Fibroblast of skin of scalp (primary cell): ENCODE measurements around the gene NCOA1. TPM values are rescaled to one million over a fixed set of nuclear protein-coding genes. Genes with fewer than 3 reads are reported as not detected.
"Not testable (repeated sequence)": the region's sequence is repeated elsewhere in the genome, so short reads cannot be mapped to it uniquely, and the experiment has no call there.

Source experiments
- DNase-seq: peaks from one replicate; pipeline ENCODE4 v3.0.0-alpha.2; 2013
- polyA plus RNA-seq, 2 experiments: library from polyadenylated mRNA; unstranded; fragments of 120-200 nt; gene quantifications; one replicate each; pipeline ENCODE4 v1.2.1, GENCODE V29; 2013; ENCODE audit not compliant: insufficient read length in 2 of 2

NCOA1 gene
- 12.9 TPM for polyA plus RNA-seq (2013, experiment 1 of 2; ENCODE audit: insufficient read length)
- polyA plus RNA-seq (2013, experiment 2 of 2; ENCODE audit: insufficient read length): 15.8 TPM

GRCh38 chr2:24490690-24491541 is at the start of gene NCOA1:
TSS of gene NCOA1 (plus strand) at chr2:24491254. CDS start at chr2:24658678, 167,424 bp downstream.
- peak; percentile 92 for DNase-seq

- no peak for DNase-seq
Observed at GRCh38 chr2:24448797-24449196, 42.3 kb upstream of the NCOA1 start.

GRCh38 chr2:24449344-24449743 is 41.7 kb upstream of the NCOA1 start:
- DNase-seq: no peak

GRCh38 chr2:24451805-24452501 is 39.1 kb upstream of the NCOA1 start:
- DNase-seq: no peak

DNA sequence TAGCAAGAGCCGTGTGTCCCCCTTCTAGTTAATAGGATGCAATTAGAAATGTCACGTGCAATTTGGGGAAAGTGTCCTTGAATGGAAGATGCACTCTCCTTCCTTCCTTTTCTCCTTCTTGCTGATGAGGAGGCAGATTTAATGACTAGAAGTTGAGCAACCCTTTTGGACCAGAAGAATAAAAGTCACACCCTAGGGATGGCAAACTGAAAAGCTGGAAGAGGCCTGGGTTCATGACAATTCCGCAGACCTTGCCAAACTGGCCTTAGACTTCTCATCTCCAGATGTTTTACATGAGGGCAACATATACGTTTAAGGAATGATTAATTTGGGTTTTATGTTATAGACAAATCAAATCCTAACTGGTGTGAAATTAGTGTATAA is 38.6 kb upstream of the NCOA1 start:
- DNase-seq: no peak

DNA sequence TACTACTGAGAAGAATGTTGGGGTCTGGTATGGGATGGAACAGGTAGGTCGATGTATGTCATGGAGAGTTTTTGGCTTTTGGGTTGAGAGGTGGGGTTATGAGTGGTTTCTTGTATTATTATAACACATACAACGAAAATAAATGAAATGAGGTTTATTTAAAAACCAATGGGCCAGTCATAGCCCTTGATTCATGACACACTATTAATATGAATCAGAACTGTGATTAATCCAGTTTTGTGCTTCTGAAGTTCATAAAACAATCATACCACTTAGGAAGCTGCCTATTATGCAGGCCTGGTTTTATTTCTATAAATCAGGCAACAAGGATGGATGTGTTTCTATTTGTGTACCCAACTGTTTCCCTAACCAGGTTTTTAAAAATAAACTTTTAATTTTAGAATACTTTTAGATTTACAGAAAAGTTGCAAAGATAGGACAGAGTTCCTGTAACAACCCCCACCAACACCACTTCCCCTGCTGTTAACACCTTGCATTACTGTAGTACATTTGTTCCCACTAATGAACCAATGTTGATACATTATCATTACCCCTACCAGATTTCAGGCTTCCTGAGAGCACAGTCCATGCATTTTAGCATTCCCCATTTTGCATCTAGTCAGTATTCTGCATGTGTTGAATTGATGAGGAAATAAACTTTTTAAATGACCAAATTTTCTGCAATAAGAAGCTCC is 37.5 kb upstream of the NCOA1 start:
- DNase-seq: no peak

GRCh38 chr2:24454294-24454693 is 36.8 kb upstream of the NCOA1 start:
- peak; percentile 73 for DNase-seq

DNA sequence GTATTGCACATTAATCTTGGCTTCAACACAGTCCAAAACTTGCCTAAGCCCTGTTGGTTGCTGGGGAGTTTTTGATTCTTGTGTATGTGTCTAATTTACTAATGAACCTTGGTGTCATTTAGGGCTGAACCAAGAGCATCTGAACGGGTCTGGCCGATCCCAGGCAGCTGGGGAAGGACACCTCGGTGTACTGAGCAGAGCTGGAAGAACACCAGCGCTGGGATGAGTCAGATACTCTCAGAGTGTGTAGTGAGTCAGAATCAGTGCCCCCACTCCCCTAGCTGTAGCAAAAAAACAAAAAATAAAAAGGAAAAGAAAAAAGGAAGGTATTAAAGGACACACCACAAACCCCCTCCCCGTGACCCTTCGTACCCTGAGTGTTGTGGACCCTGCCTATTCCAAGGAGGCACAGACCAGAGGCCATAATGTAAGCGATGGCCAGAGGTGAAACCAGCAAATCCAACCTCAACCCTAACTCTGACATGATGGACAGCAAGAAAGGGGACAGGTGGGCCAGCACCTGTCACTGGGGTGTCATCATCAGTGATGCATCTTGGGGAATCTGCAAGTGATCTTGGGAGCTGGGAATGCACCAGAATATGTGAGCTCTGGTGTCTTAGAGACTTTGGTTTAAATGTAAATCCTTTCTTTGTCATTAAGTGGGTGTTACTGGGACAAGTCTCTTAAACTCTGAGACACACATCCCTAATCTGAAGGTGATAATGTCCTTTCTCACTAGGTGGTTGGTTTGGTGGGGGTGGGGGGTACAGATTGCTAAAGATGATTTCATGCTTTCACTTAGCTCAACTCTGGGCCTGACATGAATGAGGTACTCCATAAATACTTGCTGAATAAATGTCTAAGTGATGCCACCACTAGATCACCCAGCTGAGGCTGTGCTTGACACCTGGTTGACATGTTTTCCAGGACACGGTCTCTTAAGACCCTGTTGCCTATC is 34.2 kb upstream of the NCOA1 start:
- peak; percentile 77 for DNase-seq

GRCh38 chr2:24457696-24458386 is 33.2 kb upstream of the NCOA1 start:
- no peak for DNase-seq

DNA sequence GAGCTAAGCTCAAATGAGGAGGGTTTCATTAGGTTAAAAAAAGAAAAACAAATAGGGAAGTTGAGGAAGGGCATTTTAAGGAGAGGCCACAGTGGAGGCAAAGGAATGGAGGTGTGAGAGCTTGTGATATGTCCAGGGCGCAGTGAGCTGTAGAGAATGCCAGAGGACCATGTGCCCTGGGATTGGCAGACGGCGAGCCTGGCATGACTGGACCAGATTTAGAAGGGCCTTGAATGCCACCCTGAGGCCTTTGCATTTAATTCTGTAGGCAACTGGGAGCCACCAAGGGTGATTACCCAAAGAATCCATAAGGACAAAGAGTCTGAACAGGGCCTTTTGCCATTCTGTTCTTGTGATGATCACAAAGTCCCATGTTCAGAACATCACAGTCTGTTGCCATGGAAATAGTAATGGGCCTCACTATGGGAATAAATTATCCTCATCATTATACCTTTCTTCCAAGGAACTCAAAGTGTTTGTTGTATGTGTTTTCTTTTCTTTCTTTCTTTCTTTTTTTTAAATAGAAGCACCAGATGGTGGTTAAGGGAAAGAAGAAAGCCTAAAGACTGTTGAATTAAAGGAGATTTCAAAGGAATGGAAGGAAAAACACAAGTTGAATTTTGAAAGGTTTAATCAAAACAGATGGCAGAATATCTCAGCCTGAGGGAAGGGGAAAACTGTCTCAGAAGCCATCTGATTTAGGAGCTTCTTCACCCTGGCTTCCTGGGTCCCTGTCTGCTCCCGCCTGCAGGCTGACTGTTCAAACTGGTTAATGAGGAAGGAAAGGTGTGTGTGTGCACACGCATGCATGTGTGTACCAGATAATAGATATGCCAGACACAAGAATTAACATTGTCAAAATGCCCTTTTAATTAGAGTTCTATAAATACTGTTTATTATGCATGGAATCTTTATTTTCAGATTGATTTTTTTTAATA is 31.6 kb upstream of the NCOA1 start:
- no peak for DNase-seq

GRCh38 chr2:24461685-24462084 is 29.4 kb upstream of the NCOA1 start:
- DNase-seq: no peak

DNA sequence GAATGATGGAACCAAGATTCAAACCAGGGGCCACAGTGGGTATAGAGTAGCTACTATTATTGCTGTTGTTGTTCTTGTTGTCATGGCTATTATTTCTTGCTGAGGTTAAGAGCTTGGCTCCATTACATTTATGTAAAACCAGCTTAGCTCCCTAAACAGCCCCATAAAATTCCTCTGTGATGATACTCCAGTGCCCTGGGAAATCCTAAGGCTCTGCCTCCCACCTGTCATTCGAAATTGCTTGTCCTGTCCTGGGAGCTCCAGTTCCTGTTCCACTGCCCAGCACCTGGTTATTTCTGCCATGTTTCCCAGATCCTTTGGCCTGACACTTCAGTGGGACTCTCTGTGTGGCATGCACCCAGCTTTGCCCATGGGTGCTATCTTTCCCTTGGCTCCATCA is 27.8 kb upstream of the NCOA1 start:
- no peak for DNase-seq

DNA sequence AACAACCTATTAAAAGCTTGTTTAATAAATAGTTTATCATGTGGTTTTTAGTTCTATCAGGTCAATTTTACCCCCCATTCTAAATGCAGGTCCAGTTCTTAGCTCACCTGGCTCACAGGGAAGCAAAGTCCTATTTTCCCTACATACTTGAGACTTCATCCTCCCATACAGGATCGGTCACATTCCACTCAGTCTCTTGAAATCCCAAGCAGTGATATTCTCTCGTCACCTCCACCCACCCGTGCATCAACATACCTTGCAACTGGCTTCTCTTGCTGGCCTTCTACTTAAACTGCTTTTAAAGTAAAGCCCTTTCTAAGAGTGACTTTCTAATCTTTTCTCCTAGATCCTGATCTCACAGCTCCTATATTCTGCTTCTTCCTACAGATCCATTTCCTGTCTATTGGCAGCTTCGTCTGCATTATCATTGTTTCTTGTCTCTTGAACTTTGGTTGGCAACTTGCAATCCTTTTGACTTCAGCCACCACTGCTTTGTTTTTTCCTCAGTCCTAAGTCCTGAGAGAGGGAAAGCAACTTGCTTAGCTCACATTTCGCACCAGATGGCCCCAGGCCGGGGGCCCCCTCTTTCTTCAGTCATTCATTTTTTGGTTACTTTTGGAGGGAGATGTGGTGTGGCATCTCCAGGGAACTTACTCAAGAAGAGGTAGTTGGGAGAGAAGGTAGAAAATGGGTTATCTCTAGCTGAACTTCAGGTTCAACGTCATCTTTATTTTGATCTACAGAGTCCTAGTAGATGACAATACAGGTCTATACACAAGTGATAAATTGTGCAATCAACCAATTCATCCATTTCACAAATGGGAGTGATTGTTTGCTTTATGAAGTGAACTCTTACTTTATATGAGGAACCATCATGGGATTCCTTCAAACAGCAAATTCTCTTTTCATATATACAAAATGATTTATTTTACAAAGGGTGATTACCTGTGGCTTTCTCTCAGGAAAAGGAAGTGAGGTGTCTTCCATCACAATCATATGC is 23.9 kb upstream of the NCOA1 start:
- no peak for DNase-seq

DNA sequence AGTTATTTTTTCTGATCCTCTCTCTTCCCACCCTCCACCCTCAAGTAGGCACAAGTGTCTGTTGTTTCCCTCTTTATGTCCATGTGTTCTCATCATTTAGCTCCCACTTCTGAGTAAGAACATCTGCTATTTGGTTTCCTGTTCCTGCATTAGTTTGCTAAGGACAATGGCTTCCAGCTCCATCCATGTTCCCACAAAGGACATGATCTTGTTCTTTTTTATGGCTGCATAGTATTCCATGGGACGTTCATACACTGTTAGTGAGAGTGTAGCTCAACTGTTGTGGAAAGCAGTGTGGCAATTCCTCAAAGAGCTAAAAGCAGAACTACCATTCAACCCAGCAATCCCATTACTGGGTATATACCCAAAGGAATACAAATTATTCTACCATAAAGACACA is 22.6 kb upstream of the NCOA1 start:
- not testable (repeated sequence) for DNase-seq

DNA sequence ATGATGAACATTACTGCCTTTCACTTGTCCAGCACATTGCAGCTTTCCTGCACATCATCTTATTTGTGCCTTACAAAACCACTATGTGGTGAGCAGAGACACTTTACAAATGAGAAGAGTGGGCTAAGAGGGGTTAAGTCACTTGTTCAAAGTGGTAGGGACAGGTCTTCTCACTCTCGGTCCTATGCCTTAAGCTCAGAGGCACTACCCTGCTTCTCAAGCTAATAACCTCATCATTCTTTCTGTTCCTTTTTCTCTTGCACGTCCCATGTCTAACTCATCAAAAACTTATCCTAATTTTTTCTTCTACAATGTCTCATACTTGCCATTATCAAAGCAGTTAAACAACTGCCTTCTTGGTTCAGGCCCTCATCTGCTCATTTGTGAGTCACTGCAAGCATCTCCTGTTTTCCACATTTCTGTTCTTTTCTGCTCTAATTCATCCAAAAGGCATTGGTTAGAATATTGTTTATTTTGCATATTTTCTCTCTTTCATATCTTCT is 21.9 kb upstream of the NCOA1 start:
- DNase-seq: no peak

DNA sequence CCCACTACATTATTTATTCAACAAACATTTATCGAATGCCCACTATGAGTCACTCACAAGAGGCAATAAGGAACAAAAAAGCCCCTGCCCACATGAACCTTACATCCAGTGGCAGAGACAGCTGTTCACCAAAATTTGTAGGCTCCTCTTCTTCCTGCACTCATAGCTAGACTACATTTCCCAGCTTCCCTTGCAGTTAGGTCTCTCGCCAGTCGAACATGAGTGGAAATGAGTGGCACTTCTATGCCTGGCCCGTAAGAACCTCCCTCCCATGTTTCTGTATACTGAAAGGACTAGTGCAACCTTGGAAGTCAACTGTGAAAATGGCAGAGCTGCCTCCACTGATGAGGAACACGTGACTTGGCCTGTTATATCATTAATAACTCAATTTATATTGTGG is 19.4 kb upstream of the NCOA1 start:
- DNase-seq: no peak

DNA sequence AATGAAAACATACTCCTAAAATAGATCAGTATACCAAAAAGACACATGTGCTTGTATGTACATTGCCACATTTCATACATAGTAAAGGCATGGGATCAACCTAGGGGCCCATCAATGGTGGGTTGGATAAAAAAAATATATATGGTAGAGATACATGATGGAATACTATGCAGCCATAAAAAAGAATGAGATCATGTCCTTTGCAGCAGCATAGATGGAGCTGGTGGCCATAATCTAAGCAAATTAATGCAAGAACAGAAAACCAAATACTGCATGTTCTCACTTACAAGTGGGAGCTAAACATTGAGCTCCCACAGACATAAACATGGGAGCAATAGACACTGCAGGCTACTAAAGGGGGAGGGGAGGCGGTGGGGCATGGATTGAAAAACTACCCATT is 18.6 kb upstream of the NCOA1 start:
- DNase-seq: no peak

DNA sequence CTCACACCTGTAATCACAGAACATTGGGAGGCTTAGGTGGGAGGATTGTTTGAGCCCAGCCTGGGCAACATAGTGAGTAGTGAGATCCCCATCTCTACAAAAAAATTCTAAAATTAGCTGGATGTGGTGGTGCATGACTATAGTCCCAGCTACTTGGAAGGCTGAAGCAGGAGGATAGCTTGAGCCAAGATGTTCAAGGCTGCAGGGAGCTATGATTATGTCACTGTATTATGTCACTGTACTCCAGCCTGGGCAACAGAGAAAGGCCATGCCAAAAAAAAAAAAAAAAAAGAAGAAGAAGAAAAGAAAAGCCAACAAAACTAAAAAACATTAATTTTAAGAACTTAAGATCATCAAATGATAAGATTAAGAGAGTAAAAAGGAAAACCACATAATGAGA is 17.4 kb upstream of the NCOA1 start:
- DNase-seq: no peak

- DNase-seq: no peak
Observed at GRCh38 chr2:24474053-24474452, 17.0 kb upstream of the NCOA1 start.
